ENCODE data around the gene DAZAP2. TPM values are rescaled to one million over a fixed set of nuclear protein-coding genes. Genes with fewer than 3 reads are reported as not detected.

DAZAP2 gene
- total and polyA plus RNA-seq, 12 donors: 39.7 to 228 (median 165) TPM

DNA sequence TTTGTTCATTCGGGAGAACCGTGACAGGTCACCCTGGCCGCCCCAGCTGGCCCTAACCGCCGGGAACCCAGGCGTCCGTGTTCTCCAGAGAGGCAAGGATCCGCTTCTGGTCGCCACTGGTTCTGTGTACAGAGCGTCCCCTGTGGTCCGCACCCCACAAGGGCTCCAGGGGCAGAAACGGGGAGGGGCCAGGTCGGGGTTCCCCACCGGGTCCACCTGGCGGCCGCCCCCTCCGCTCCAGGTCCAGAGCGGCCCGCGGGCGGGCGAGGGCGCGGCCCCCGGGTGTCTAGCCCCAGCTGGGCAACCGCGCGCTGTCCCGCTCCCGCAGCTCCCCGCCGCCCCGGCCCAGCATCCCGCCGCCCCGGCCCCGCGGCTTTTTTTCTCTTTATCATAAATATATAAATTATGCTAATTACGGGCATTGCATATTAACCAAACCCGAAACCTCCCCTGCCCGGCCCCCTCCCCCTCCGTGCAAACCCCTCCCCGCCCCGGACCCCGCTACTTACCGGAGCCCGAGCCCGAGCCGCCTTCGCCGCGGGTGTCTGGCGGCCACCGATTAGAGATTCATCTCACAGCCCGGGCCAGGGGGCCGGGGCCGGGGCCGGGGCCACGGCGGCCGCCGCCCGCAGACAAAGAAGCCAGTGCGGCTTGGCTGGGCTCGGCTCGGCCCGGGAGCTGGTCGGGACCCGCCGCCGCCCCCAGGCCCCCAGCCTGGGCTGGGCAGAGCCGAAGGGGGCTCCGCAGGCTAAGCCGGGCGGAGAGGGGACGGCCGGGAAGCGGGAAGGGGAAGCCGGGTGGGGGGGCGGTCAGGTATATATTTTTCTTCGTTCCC is 21.3 kb upstream of the DAZAP2 start:
- TF ChIP-seq, protein P1, sequence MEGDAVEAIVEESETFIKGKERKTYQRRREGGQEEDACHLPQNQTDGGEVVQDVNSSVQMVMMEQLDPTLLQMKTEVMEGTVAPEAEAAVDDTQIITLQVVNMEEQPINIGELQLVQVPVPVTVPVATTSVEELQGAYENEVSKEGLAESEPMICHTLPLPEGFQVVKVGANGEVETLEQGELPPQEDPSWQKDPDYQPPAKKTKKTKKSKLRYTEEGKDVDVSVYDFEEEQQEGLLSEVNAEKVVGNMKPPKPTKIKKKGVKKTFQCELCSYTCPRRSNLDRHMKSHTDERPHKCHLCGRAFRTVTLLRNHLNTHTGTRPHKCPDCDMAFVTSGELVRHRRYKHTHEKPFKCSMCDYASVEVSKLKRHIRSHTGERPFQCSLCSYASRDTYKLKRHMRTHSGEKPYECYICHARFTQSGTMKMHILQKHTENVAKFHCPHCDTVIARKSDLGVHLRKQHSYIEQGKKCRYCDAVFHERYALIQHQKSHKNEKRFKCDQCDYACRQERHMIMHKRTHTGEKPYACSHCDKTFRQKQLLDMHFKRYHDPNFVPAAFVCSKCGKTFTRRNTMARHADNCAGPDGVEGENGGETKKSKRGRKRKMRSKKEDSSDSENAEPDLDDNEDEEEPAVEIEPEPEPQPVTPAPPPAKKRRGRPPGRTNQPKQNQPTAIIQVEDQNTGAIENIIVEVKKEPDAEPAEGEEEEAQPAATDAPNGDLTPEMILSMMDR (IDR thresholded peaks at IDR 0.05): peak in 7 of 9 donors; percentile 6 to 51 (median 32)
- Histone ChIP-seq H3K4me1 (peaks cover 6 to 26% (median 19%) of the 10 kb centered on the region in 9 donors), H3K27ac (peak overlapping the region; percentile 90 to 98 (median 96)), H3K9me3 (no peaks in the 10 kb centered on the region), H3K36me3 (no peaks in the 10 kb centered on the region), H3K27me3 (no peaks in the 10 kb centered on the region), H3K4me3 (peak overlapping the region; percentile 84 to 98 (median 90))
- ATAC-seq (peak; percentile 41 to 76 (median 55)), DNase-seq (peak; percentile 57)
- WGBS, 2 donors: 1% methylated on average over 64 to 81 of the region's 81 CpGs
- intact Hi-C loops (cut with DNase I): loop anchor here in 5 of 10 donors (1.0 to 5.0 kb wide), 5 partner anchors 44 to 170 kb away; partner anchors contain the start of genes TFCP2 (in 3 of the 5) and LETMD1 (in 1 of the 5)

DNA sequence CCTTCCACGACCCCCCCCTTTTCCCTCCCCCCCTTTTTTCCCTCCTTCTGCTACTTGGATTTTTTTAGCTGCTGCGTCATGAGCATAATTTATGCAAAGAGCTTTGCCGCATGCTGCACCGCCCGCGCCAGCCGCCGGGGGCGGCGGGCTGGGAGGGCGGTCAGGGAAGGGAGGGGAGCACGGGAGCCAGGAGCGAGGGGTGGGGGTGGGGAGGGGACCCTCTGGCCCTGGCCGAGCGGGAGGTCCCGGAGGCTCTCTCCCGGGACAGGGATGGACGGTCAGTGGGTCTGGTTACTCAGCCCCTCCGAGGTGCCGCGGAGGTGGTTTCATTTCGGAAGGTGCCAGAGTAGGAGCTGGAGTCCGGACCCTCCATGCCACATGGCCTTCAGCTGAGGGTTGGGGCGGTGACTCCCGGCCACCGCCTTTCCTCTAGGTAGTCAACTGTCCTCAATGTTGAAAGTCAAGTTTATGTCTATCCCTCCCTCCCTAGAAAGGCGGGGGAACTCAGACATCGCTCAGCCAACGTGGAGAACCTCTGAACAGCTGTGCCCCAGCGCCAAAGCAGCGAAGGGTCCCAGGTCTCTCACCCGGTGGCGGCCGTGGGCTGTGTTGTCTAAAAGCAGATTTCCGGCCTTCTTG is 20.5 kb upstream of the DAZAP2 start, which contains the start of gene POU6F1:
TSS of gene POU6F1 (minus strand) at position 95 of the 639 bp plus-strand sequence. CDS start 11,226 bp downstream, outside the sequence.
- intact Hi-C loops (cut with DNase I): loop anchor here in 6 of 10 donors (1.0 to 5.0 kb wide), 6 partner anchors 21 to 171 kb away; partner anchors contain the start of genes TFCP2 (in 3 of the 6), DAZAP2 (in 2 of the 6) and LETMD1 (in 1 of the 6)

DNA sequence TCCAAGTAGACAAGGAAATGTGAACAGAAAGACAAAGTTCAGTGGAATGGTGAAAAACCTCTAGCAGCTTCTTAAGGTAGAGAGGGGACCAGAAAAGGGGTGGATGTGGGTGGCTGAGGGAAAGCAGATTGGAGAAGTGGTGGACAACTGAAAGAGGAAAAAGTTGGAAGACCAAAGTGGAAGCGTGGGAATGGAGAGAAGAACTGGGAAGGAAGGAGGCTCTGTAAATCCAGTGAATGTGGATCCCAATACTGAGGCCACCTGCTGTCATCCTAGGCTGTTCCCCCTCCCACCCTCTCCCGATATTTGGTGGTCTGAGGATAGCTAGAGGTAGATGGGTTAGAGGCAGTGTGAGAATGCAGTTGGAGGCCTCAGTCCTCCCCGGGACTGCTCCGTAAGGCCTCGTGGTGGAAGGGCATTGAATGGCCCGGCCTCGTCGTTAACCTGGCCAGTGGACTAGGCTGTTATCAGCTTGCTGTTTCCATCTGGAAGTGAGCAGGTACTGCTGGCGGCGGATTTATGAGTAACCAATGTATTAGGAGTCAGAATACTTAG is 19.9 kb upstream of the DAZAP2 start:
- TF ChIP-seq, protein P1 (IDR thresholded peaks at IDR 0.05): no peak
- intact Hi-C loops (cut with DNase I): loop anchor here in 6 of 10 donors (2.0 to 5.0 kb wide), 5 partner anchors 20 to 171 kb away; partner anchors contain the start of genes DAZAP2 (in 2 of the 6), TFCP2 (in 2 of the 6) and LETMD1 (in 1 of the 6)

More for the DNA sequence above, 20.5 kb upstream of the DAZAP2 start, which contains the start of gene POU6F1:
- 1 to 2% methylated on average over 33 to 35 of the region's 35 CpGs for WGBS, 2 donors
- TF ChIP-seq, protein P1 (IDR thresholded peaks at IDR 0.05): peak; percentile 53 to 64 (median 59)
- peak within 1 kb of the TSS; percentile 90 to 98 (median 96) for H3K27ac ChIP-seq
- ATAC-seq (peak; percentile 92 to 97 (median 94)), DNase-seq (peak; percentile 77)
- H3K27me3 ChIP-seq: no peaks in the 10 kb centered on the region
- peaks cover 6 to 26% (median 19%) of the 10 kb centered on the region in 9 donors for H3K4me1 ChIP-seq
- H3K4me3 ChIP-seq: peak within 1 kb of the TSS; percentile 84 to 98 (median 90)
- H3K36me3 ChIP-seq: no peaks in the 10 kb centered on the region
- H3K9me3 ChIP-seq: no peaks in the 10 kb centered on the region

More for the DNA sequence above, 19.9 kb upstream of the DAZAP2 start:
- H3K4me3 ChIP-seq: peak overlapping the region; percentile 84 to 98 (median 90)
- 39 to 45% methylated on average over 10 of the region's 10 CpGs for WGBS, 2 donors
- DNase-seq (no peak), ATAC-seq (peak in 6 of 8 donors; percentile 1 to 29 (median 17))
- peak overlapping the region; percentile 90 to 98 (median 96) for H3K27ac ChIP-seq
- no peaks in the 10 kb centered on the region for H3K9me3 ChIP-seq
- H3K27me3 ChIP-seq: no peaks in the 10 kb centered on the region
- peaks cover 6 to 26% (median 19%) of the 10 kb centered on the region in 9 donors for H3K4me1 ChIP-seq
- no peaks in the 10 kb centered on the region for H3K36me3 ChIP-seq
